ENCODE measurements around the gene GATB.

DNA sequence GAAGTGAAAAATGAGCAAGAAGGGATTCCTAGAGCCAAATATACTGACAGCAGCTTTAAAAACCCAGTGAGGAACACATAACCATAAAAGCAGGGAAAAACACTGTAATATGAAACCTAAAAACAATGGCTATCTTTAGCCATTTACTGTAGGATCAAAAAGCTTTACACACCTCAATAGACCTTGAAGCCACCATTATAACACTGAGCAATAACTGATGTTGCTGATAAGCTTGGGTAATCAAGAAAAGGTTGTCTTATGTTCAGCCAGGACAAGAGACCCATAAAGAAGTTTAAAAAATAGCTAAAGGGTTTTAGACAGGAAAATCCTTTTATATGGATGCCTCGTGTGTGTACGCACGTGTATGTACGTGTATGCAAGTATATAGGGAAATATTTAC lies 16.9 kb downstream of the GATB start:
- TF ChIP-seq ZNF274 (IDR thresholded peaks at IDR 0.05; ENCODE audit: low read length) (no peak), ZNF274 (tag by site-specific recombination; IDR thresholded peaks at IDR 0.05; ENCODE audit: borderline replicate concordance) (no peak), KLF16 (tag by site-specific recombination; IDR thresholded peaks at IDR 0.05) (no peak), ZFP69B (tag by site-specific recombination; IDR thresholded peaks at IDR 0.05) (no peak), YY1 (tag by site-specific recombination; IDR thresholded peaks at IDR 0.05) (no peak)

Data from HEK293 (cell line).